Chondrocyte (in vitro differentiated cells): Measurements from ENCODE around the gene GAA. TPM values are rescaled to one million over a fixed set of nuclear protein-coding genes. Genes with fewer than 3 reads are reported as not detected.

ENCODE experiments used
- DNase-seq: peaks from one replicate; pipeline ENCODE4 v3.0.0; 2021; ENCODE audit warnings: mixed read lengths, low spot score
- H3K27ac Mint-ChIP-seq: one replicate; pipeline ENCODE4 v1.8.0; 2021; ENCODE audit warnings: mild to moderate bottlenecking, moderate library complexity, mixed read lengths; ENCODE audit not compliant: unreplicated experiment
- H3K27me3 Mint-ChIP-seq: 2 replicates; pipeline ENCODE4 v1.8.0; 2021; ENCODE audit warnings: low read depth, mixed read lengths
- H3K36me3 Mint-ChIP-seq: 2 replicates; pipeline ENCODE4 v1.8.0; 2021; ENCODE audit warnings: low read depth, mixed read lengths
- H3K4me1 Mint-ChIP-seq: 2 replicates; pipeline ENCODE4 v1.8.0; 2021; ENCODE audit warnings: low read depth, mild to moderate bottlenecking, mixed read lengths
- H3K4me3 Mint-ChIP-seq: one replicate; pipeline ENCODE4 v1.8.0; 2021; ENCODE audit warnings: mild to moderate bottlenecking, moderate library complexity, mixed read lengths; ENCODE audit not compliant: unreplicated experiment
- H3K9me3 Mint-ChIP-seq: 2 replicates; pipeline ENCODE4 v1.8.0; 2021; ENCODE audit warnings: low read depth, mixed read lengths
- CTCF ChIP-seq: fragments of 200-600 bp; sonication (generic); IDR thresholded peaks from 2 replicates; pipeline ENCODE4 v1.5.0; 2021; ENCODE audit warnings: antibody characterized with exemption, mild to moderate bottlenecking, moderate library complexity
- microRNA-seq: library from miRNA; unstranded; fragments of <30 nt; microRNA quantifications from one replicate; pipeline ENCODE4 v1.2.0, GENCODE V29; 2020; ENCODE audit warnings: borderline number of aligned reads
- total RNA-seq: library from RNA; stranded (reverse); gene quantifications from 3 replicates; pipeline ENCODE4 v1.2.1, GENCODE V29; 2021

The GAA gene
- total RNA-seq, 1 donor from 2014 or later, result 45.7 TPM

DNA sequence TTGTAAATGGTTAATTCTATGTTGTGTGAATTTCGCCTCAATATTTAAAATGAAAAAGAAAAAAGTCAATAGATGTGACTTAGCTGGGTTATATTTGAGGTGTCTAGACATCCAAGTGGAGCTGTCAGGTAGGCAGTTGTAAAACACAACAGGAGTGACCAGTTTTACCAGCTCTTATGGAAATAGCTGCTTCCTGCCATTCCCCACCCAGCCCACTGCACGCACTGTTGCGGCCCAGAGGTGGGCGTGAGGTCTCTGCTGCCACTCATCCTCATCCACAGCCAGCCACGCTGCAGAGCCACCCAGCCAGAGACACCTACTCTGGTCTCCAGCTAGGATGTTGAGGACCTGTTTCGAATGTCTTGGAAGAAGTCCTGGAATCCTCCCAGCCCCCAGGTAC lies 65.1 kb downstream of the GAA start:
- no peak for DNase-seq
- Mint-ChIP-seq H3K36me3 (peaks cover 2% of the 10 kb centered on the region), H3K9me3 (no peaks in the 10 kb centered on the region), H3K27ac (no peak overlapping the region), H3K4me3 (no peak overlapping the region), H3K27me3 (peaks cover 9% of the 10 kb centered on the region), H3K4me1 (peaks cover 4% of the 10 kb centered on the region)
- TF ChIP-seq CTCF, result no peak

GRCh38 chr17:80168371-80168770 lies 67.0 kb downstream of the GAA start:
- DNase-seq, result no peak
- Mint-ChIP-seq H3K4me1 (peaks cover 4% of the 10 kb centered on the region), H3K36me3 (peaks cover 2% of the 10 kb centered on the region), H3K27ac (peak overlapping the region; percentile 45), H3K4me3 (no peak overlapping the region), H3K27me3 (peaks cover 9% of the 10 kb centered on the region), H3K9me3 (no peaks in the 10 kb centered on the region)
- TF ChIP-seq CTCF, result no peak

GRCh38 chr17:80169107-80169506 lies 67.7 kb downstream of the GAA start:
- no peak overlapping the region for H3K4me3 Mint-ChIP-seq
- no peak for TF ChIP-seq CTCF
- H3K4me1 Mint-ChIP-seq, result peaks cover 4% of the 10 kb centered on the region
- no peak overlapping the region for H3K27ac Mint-ChIP-seq
- DNase-seq, result no peak
- H3K27me3 Mint-ChIP-seq, result peaks cover 8% of the 10 kb centered on the region
- no peaks in the 10 kb centered on the region for H3K9me3 Mint-ChIP-seq
- H3K36me3 Mint-ChIP-seq, result peaks cover 2% of the 10 kb centered on the region

Small RNAs within 50 kb of the gene (microRNA-seq; reads per million reads assigned to microRNA genes)
- not detected for gene MIR1268B

Other genes with a start within 250 kb of the GAA start
- gene TBC1D16, start 65.7 kb upstream of the GAA start, total RNA-seq, result 51.4 to 72.7 TPM (median 55.4 TPM) in 3 replicates
- 5.8 to 11.8 TPM (median 6.5 TPM) in 3 replicates for gene CCDC40, start 64.9 kb upstream of the GAA start, total RNA-seq
- 63.2 to 76.2 TPM (median 64.0 TPM) in 3 replicates for gene EIF4A3, start 45.5 kb downstream of the GAA start, total RNA-seq
- 0.13 to 0.80 TPM (median 0.30 TPM) in 3 replicates for gene CARD14, start 68.4 kb downstream of the GAA start, total RNA-seq
- gene SGSH, start 118.8 kb downstream of the GAA start, total RNA-seq, result 42.6 to 45.4 TPM (median 44.7 TPM) in 3 replicates
- 16.2 to 19.0 TPM (median 16.2 TPM) in 3 replicates for gene SLC26A11, start 118.8 kb downstream of the GAA start, total RNA-seq
- gene RNF213, start 159.3 kb downstream of the GAA start, total RNA-seq, result 72.5 to 104 TPM (median 73.2 TPM) in 3 replicates